ENCODE results near the gene LVRN.
A peak's percentile ranks its signal among the peaks of the same experiment; 100 is the strongest.

LVRN gene

DNA sequence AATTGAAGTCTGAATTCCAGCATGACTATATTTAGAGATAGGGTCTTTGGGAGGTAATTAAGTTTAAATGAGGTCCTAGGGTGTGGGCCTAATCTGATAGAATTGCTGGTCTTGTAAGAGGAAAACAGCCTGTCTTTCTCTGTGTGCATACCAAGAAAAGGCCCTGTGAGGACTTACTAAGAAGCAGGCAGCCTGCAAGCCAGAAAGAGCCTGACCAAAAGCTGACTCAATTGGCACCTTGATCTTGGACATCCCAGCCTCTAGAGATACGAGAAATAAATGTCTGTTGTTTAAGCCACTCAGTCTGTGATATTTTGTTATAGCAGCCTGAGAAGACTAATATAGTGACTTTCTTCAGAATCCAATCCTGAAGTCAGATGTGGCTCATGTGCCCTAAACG, 84.5 kb downstream of the LVRN start:
- H3K18ac ChIP-seq (ENCODE audit: low read length) = no peak overlapping the region
- H2BK5ac ChIP-seq (ENCODE audit: low read length) = no peak overlapping the region
- H3K4me2 ChIP-seq (ENCODE audit: low read length) = no peak overlapping the region
- H3K4me1 ChIP-seq (ENCODE audit: control insufficient read depth, low read depth, low read length) = no peaks in the 10 kb centered on the region
- no peak overlapping the region for H2BK120ac ChIP-seq (ENCODE audit: low read depth, low read length)
- no peak overlapping the region for H4K5ac ChIP-seq (ENCODE audit: low read length)
- H3K4ac ChIP-seq (ENCODE audit: low read depth, low read length) = no peak overlapping the region
- H3K27me3 ChIP-seq (ENCODE audit: insufficient read depth, low read length, poor library complexity) = no peaks in the 10 kb centered on the region
- H3K79me1 ChIP-seq (ENCODE audit: low read length) = no peaks in the 10 kb centered on the region
- no peak overlapping the region for H3K27ac ChIP-seq (ENCODE audit: low read depth, low read length)
- no peak overlapping the region for H4K8ac ChIP-seq (ENCODE audit: low read depth, low read length)
- H3K79me2 ChIP-seq (ENCODE audit: control insufficient read depth, insufficient read depth, low read length) = no peaks in the 10 kb centered on the region
- no peak overlapping the region for H2BK15ac ChIP-seq (replicated peaks; ENCODE audit: low read depth)
- no peak overlapping the region for H3K23ac ChIP-seq (ENCODE audit: low read length)
- WGBS (ENCODE audit: extremely low coverage, insufficient coverage, low lambda C conversion rate) = no CpG with 5 or more reads among the region's 2 CpGs
- H3K9ac ChIP-seq (ENCODE audit: low read length) = no peak overlapping the region
- no peak overlapping the region for H3K4me3 ChIP-seq (ENCODE audit: low read length)
- no peak overlapping the region for H2AK5ac ChIP-seq (ENCODE audit: low read length)
- H3K56ac ChIP-seq (ENCODE audit: low read length) = no peak overlapping the region
- H3K36me3 ChIP-seq (ENCODE audit: control insufficient read depth, insufficient read depth, low read length) = no peaks in the 10 kb centered on the region
- no peak for DNase-seq

DNA sequence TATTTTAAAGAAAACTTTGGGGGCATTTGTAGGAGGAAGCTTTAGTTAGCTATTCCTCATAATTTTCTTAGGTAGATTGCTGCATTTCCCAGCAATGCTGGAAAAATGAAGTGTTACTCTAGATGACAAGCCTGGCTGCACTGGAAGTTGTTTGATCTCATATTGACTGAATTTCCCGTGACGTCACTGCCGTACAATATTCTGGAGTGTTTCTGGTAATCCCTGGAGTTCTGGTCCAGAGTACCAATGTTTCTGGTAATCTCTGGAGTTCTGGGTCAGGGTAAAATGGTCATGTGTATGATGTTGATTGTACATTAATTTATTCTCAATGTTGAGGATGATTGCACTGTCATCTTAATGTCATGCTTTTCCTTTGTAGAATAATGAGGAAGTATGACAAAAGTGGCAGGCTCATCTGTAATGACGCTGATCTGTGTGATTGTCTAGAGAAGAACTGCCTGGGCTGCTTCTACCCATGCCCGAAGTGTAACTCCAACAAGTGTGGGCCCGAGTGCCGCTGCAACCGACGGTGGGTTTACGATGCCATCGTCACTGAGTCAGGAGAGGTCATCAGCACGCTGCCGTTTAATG, 96.2 kb downstream of the LVRN start:
- no peak overlapping the region for H2BK120ac ChIP-seq (ENCODE audit: low read depth, low read length)
- no peak for DNase-seq
- no peak overlapping the region for H3K4me2 ChIP-seq (ENCODE audit: low read length)
- H3K4ac ChIP-seq (ENCODE audit: low read depth, low read length) = no peak overlapping the region
- no peak overlapping the region for H2AK5ac ChIP-seq (ENCODE audit: low read length)
- H3K9ac ChIP-seq (ENCODE audit: low read length) = no peak overlapping the region
- no peaks in the 10 kb centered on the region for H3K79me1 ChIP-seq (ENCODE audit: low read length)
- H3K4me1 ChIP-seq (ENCODE audit: control insufficient read depth, low read depth, low read length) = no peaks in the 10 kb centered on the region
- H3K27me3 ChIP-seq (ENCODE audit: insufficient read depth, low read length, poor library complexity) = no peaks in the 10 kb centered on the region
- no peak overlapping the region for H3K23ac ChIP-seq (ENCODE audit: low read length)
- no peak overlapping the region for H4K5ac ChIP-seq (ENCODE audit: low read length)
- H2BK5ac ChIP-seq (ENCODE audit: low read length) = no peak overlapping the region
- H3K4me3 ChIP-seq (ENCODE audit: low read length) = no peak overlapping the region
- no peak overlapping the region for H4K8ac ChIP-seq (ENCODE audit: low read depth, low read length)
- no peaks in the 10 kb centered on the region for H3K36me3 ChIP-seq (ENCODE audit: control insufficient read depth, insufficient read depth, low read length)
- H3K79me2 ChIP-seq (ENCODE audit: control insufficient read depth, insufficient read depth, low read length) = no peaks in the 10 kb centered on the region
- H3K27ac ChIP-seq (ENCODE audit: low read depth, low read length) = no peak overlapping the region
- no peak overlapping the region for H2BK15ac ChIP-seq (replicated peaks; ENCODE audit: low read depth)
- no peak overlapping the region for H3K56ac ChIP-seq (ENCODE audit: low read length)
- WGBS (ENCODE audit: extremely low coverage, insufficient coverage, low lambda C conversion rate) = no CpG with 5 or more reads among the region's 13 CpGs
- H3K18ac ChIP-seq (ENCODE audit: low read length) = no peak overlapping the region

GRCh38 chr5:116062352-116062751, 100.1 kb downstream of the LVRN start:
- Histone ChIP-seq H3K4me1 (ENCODE audit: control insufficient read depth, low read depth, low read length) (no peaks in the 10 kb centered on the region), H3K27ac (ENCODE audit: low read depth, low read length) (no peak overlapping the region), H3K4me2 (ENCODE audit: low read length) (no peak overlapping the region), H2BK15ac (replicated peaks; ENCODE audit: low read depth) (no peak overlapping the region), H2BK120ac (ENCODE audit: low read depth, low read length) (no peak overlapping the region), H3K79me1 (ENCODE audit: low read length) (no peaks in the 10 kb centered on the region), H2BK5ac (ENCODE audit: low read length) (no peak overlapping the region), H3K56ac (ENCODE audit: low read length) (no peak overlapping the region), H3K4ac (ENCODE audit: low read depth, low read length) (no peak overlapping the region), H3K79me2 (ENCODE audit: control insufficient read depth, insufficient read depth, low read length) (no peaks in the 10 kb centered on the region), H3K27me3 (ENCODE audit: insufficient read depth, low read length, poor library complexity) (no peaks in the 10 kb centered on the region), H3K36me3 (ENCODE audit: control insufficient read depth, insufficient read depth, low read length) (no peaks in the 10 kb centered on the region), H4K8ac (ENCODE audit: low read depth, low read length) (no peak overlapping the region), H3K4me3 (ENCODE audit: low read length) (no peak overlapping the region), H3K18ac (ENCODE audit: low read length) (no peak overlapping the region), H2AK5ac (ENCODE audit: low read length) (no peak overlapping the region), H4K5ac (ENCODE audit: low read length) (no peak overlapping the region), H3K9ac (ENCODE audit: low read length) (no peak overlapping the region), H3K23ac (ENCODE audit: low read length) (no peak overlapping the region)
- DNase-seq = no peak
- WGBS (ENCODE audit: extremely low coverage, insufficient coverage, low lambda C conversion rate) = no CpG with 5 or more reads among the region's 2 CpGs

- WGBS (ENCODE audit: extremely low coverage, insufficient coverage, low lambda C conversion rate) = no CpG with 5 or more reads among the region's 3 CpGs
- H3K56ac ChIP-seq (ENCODE audit: low read length) = no peak overlapping the region
- no peak overlapping the region for H4K8ac ChIP-seq (ENCODE audit: low read depth, low read length)
Measured at GRCh38 chr5:116063950-116064349, 101.7 kb downstream of the LVRN start.

DNA sequence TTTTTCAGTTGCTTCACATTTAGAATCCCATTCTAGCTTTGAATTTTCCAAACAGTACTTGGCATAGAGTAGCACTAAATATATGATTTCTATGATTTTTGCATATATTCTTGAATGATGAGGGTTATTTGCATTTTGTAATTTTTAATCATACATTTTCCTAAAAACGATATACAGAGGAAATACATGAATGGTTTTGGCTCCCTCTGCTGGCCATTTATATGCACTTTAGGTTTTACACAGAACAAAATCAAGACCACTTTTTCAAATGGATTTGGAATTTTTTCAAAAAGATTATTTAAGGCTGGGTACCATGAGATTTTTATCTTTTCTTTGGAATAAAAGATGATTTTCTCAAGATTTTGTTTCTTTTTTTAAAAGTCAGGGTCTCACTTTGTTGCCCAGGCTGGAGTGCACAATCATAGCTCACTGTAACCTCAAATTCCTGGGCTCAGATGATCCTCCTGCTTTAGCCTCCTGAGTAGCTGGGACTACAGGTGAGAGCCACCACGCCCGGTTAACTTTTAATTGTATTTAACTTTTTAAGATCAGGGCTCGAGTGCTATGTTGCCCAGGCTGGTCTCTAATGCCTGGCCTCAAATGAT, 105.9 kb downstream of the LVRN start:
- Histone ChIP-seq H3K4me1 (ENCODE audit: control insufficient read depth, low read depth, low read length) (no peaks in the 10 kb centered on the region), H4K8ac (ENCODE audit: low read depth, low read length) (no peak overlapping the region), H3K4ac (ENCODE audit: low read depth, low read length) (no peak overlapping the region), H3K56ac (ENCODE audit: low read length) (no peak overlapping the region), H3K4me2 (ENCODE audit: low read length) (no peak overlapping the region), H3K79me1 (ENCODE audit: low read length) (no peaks in the 10 kb centered on the region), H2AK5ac (ENCODE audit: low read length) (no peak overlapping the region), H3K36me3 (ENCODE audit: control insufficient read depth, insufficient read depth, low read length) (no peaks in the 10 kb centered on the region), H3K27me3 (ENCODE audit: insufficient read depth, low read length, poor library complexity) (no peaks in the 10 kb centered on the region), H4K5ac (ENCODE audit: low read length) (no peak overlapping the region), H3K27ac (ENCODE audit: low read depth, low read length) (no peak overlapping the region), H3K9ac (ENCODE audit: low read length) (no peak overlapping the region), H3K18ac (ENCODE audit: low read length) (no peak overlapping the region), H2BK5ac (ENCODE audit: low read length) (no peak overlapping the region), H3K79me2 (ENCODE audit: control insufficient read depth, insufficient read depth, low read length) (no peaks in the 10 kb centered on the region), H2BK120ac (ENCODE audit: low read depth, low read length) (no peak overlapping the region), H2BK15ac (replicated peaks; ENCODE audit: low read depth) (no peak overlapping the region), H3K23ac (ENCODE audit: low read length) (no peak overlapping the region), H3K4me3 (ENCODE audit: low read length) (no peak overlapping the region)
- DNase-seq = peak; percentile 37
- WGBS (ENCODE audit: extremely low coverage, insufficient coverage, low lambda C conversion rate) = no CpG with 5 or more reads among the region's 4 CpGs

More at GRCh38 chr5:116063950-116064349, 101.7 kb downstream of the LVRN start:
- Histone ChIP-seq H4K5ac (ENCODE audit: low read length) (no peak overlapping the region), H3K27ac (ENCODE audit: low read depth, low read length) (no peak overlapping the region), H2AK5ac (ENCODE audit: low read length) (no peak overlapping the region), H3K18ac (ENCODE audit: low read length) (no peak overlapping the region), H3K4me2 (ENCODE audit: low read length) (no peak overlapping the region), H3K27me3 (ENCODE audit: insufficient read depth, low read length, poor library complexity) (no peaks in the 10 kb centered on the region), H3K23ac (ENCODE audit: low read length) (no peak overlapping the region), H3K79me1 (ENCODE audit: low read length) (no peaks in the 10 kb centered on the region), H2BK5ac (ENCODE audit: low read length) (no peak overlapping the region), H3K4me3 (ENCODE audit: low read length) (no peak overlapping the region), H3K9ac (ENCODE audit: low read length) (no peak overlapping the region), H3K36me3 (ENCODE audit: control insufficient read depth, insufficient read depth, low read length) (no peaks in the 10 kb centered on the region), H3K4me1 (ENCODE audit: control insufficient read depth, low read depth, low read length) (no peaks in the 10 kb centered on the region), H3K79me2 (ENCODE audit: control insufficient read depth, insufficient read depth, low read length) (no peaks in the 10 kb centered on the region), H2BK15ac (replicated peaks; ENCODE audit: low read depth) (no peak overlapping the region), H3K4ac (ENCODE audit: low read depth, low read length) (no peak overlapping the region), H2BK120ac (ENCODE audit: low read depth, low read length) (no peak overlapping the region)
- no peak for DNase-seq

GRCh38 chr5:116071211-116071610, 108.9 kb downstream of the LVRN start:
- Histone ChIP-seq H3K4me3 (ENCODE audit: low read length) (no peak overlapping the region), H3K27ac (ENCODE audit: low read depth, low read length) (no peak overlapping the region), H3K4me2 (ENCODE audit: low read length) (no peak overlapping the region), H3K27me3 (ENCODE audit: insufficient read depth, low read length, poor library complexity) (no peaks in the 10 kb centered on the region), H3K18ac (ENCODE audit: low read length) (no peak overlapping the region), H4K5ac (ENCODE audit: low read length) (no peak overlapping the region), H2AK5ac (ENCODE audit: low read length) (no peak overlapping the region), H4K8ac (ENCODE audit: low read depth, low read length) (no peak overlapping the region), H3K36me3 (ENCODE audit: control insufficient read depth, insufficient read depth, low read length) (no peaks in the 10 kb centered on the region), H3K79me2 (ENCODE audit: control insufficient read depth, insufficient read depth, low read length) (no peaks in the 10 kb centered on the region), H3K56ac (ENCODE audit: low read length) (no peak overlapping the region), H2BK5ac (ENCODE audit: low read length) (no peak overlapping the region), H3K4me1 (ENCODE audit: control insufficient read depth, low read depth, low read length) (no peaks in the 10 kb centered on the region), H2BK15ac (replicated peaks; ENCODE audit: low read depth) (no peak overlapping the region), H3K9ac (ENCODE audit: low read length) (no peak overlapping the region), H3K23ac (ENCODE audit: low read length) (no peak overlapping the region), H3K79me1 (ENCODE audit: low read length) (no peaks in the 10 kb centered on the region), H3K4ac (ENCODE audit: low read depth, low read length) (no peak overlapping the region), H2BK120ac (ENCODE audit: low read depth, low read length) (no peak overlapping the region)
- DNase-seq = no peak
- WGBS (ENCODE audit: extremely low coverage, insufficient coverage, low lambda C conversion rate) = no CpG with 5 or more reads among the region's 1 CpG
